Stomach (tissue), 4 donors: ENCODE measurements around the gene ACTBL2.

Experiments
- POLR2AphosphoS5 ChIP-seq, 3 donors: sonication (generic); formaldehyde crosslinking; IDR thresholded peaks; one replicate each; pipeline ENCODE4 v1.6.1; 2016; ENCODE audit warnings: antibody characterized with exemption in 3 of 3
- TF ChIP-seq, protein P1 (sequence below), 7 experiments: fragments of 450-650 bp in 4 of 7; fragments of 200-600 bp in 3 of 7; sonication (generic) in 3 of 7; IDR thresholded peaks; one replicate each; pipeline ENCODE4 v1.5.1; 2016 to 2019; ENCODE audit warnings: antibody characterized with exemption in 7 of 7, control low read depth in 2 of 7, mild to moderate bottlenecking in 1 of 7

- TF ChIP-seq POLR2AphosphoS5 (IDR thresholded peaks at IDR 0.05): no peak
- TF ChIP-seq, protein P1, sequence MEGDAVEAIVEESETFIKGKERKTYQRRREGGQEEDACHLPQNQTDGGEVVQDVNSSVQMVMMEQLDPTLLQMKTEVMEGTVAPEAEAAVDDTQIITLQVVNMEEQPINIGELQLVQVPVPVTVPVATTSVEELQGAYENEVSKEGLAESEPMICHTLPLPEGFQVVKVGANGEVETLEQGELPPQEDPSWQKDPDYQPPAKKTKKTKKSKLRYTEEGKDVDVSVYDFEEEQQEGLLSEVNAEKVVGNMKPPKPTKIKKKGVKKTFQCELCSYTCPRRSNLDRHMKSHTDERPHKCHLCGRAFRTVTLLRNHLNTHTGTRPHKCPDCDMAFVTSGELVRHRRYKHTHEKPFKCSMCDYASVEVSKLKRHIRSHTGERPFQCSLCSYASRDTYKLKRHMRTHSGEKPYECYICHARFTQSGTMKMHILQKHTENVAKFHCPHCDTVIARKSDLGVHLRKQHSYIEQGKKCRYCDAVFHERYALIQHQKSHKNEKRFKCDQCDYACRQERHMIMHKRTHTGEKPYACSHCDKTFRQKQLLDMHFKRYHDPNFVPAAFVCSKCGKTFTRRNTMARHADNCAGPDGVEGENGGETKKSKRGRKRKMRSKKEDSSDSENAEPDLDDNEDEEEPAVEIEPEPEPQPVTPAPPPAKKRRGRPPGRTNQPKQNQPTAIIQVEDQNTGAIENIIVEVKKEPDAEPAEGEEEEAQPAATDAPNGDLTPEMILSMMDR (IDR thresholded peaks at IDR 0.05): no peak
These were observed 12.9 kb upstream of the ACTBL2 start for GRCh38 chr5:57495285-57496086.
